T-cell (primary cell): ENCODE data around the gene TMED6. TPM values are rescaled to one million over a fixed set of nuclear protein-coding genes. Genes with fewer than 3 reads are reported as not detected.
A peak's percentile ranks its signal among the peaks of the same experiment; 100 is the strongest.

Experiments used
- ATAC-seq, 4 experiments: fragments of 200-7000 bp in 3 of 4; fragments of 150-1000 bp in 1 of 4; cut with Tn5 transposase; replicated peaks in 1 of 4; 1 replicate in 3 of 4; 2 replicates in 1 of 4; pipeline ENCODE4 v1.10.0; 2021; ENCODE audit warnings: moderate library complexity in 3 of 4, mild to moderate bottlenecking in 2 of 4, moderate number of reproducible peaks in 1 of 4
- CTCF ChIA-PET, 2 donors: fragments of 300-600 bp; sonication (Branson Sonifier 250); formaldehyde crosslinking; loops; one replicate each; lab custom pipeline; 2022; ENCODE audit warnings: antibody characterized with exemption in 2 of 2; lab: Charles Lee
- POLR2A ChIA-PET, 2 donors: fragments of 300-600 bp; sonication (Branson Sonifier 250); formaldehyde crosslinking; loops; one replicate each; lab custom pipeline; 2022; ENCODE audit warnings: antibody characterized with exemption in 2 of 2; lab: Charles Lee
- DNase-seq, 35 experiments: peaks; one replicate each; pipeline versions ENCODE4 v3.0.0 to v3.0.0-alpha.2; 2013 to 2023
- H3K27ac ChIP-seq: one replicate; pipeline ENCODE4 v1.5.1; 2013; ENCODE audit warnings: low read length
- H3K27me3 ChIP-seq, 2 experiments: replicated peaks in 1 of 2; 1 replicate in 1 of 2; 2 replicates in 1 of 2; pipeline versions ENCODE4 v1.6.1 to v1.7.0; 2013; ENCODE audit warnings: low read length in 1 of 2, mixed read lengths in 1 of 2; ENCODE audit not compliant: control insufficient read depth in 2 of 2, insufficient read depth in 2 of 2; ENCODE audit errors: extremely low read depth in 1 of 2
- H3K36me3 ChIP-seq, 2 donors: 1 replicate in 1 of 2; 2 replicates in 1 of 2; pipeline versions ENCODE4 v1.6.1 to v1.7.0; 2013; ENCODE audit warnings: low read length in 1 of 2; ENCODE audit not compliant: control insufficient read depth in 2 of 2, insufficient read depth in 1 of 2; ENCODE audit errors: extremely low read depth in 1 of 2
- H3K4me1 ChIP-seq, 2 experiments: 1 replicate in 1 of 2; 2 replicates in 1 of 2; pipeline versions ENCODE4 v1.6.1 to v1.7.0; 2013; ENCODE audit warnings: low read length in 2 of 2, mixed read lengths in 1 of 2; ENCODE audit not compliant: insufficient read depth in 2 of 2, control insufficient read depth in 1 of 2; ENCODE audit errors: extremely low read depth in 1 of 2
- H3K4me3 ChIP-seq, 2 donors: 1 replicate in 1 of 2; 2 replicates in 1 of 2; pipeline versions ENCODE4 v1.5.1 to v1.7.0; 2013; ENCODE audit warnings: mild to moderate bottlenecking in 2 of 2, low read length in 1 of 2, moderate library complexity in 1 of 2; ENCODE audit not compliant: control insufficient read depth in 1 of 2; ENCODE audit errors: extremely low read depth in 1 of 2
- H3K9me3 ChIP-seq: 2 replicates; pipeline ENCODE4 v1.7.0; 2013
- H3K27ac Mint-ChIP-seq, 2 donors: one replicate each; pipeline ENCODE4 v1.8.0; 2020 to 2021; ENCODE audit warnings: mild to moderate bottlenecking in 2 of 2, mixed read lengths in 2 of 2
- H3K27me3 Mint-ChIP-seq, 2 donors: one replicate each; pipeline ENCODE4 v1.8.0; 2021 to 2022; ENCODE audit warnings: mixed read lengths in 2 of 2
- H3K36me3 Mint-ChIP-seq: one replicate; pipeline ENCODE4 v1.8.0; 2021; ENCODE audit warnings: mixed read lengths
- H3K4me1 Mint-ChIP-seq, 3 donors: one replicate each; pipeline ENCODE4 v1.8.0; 2020 to 2022; ENCODE audit warnings: mixed read lengths in 3 of 3, mild to moderate bottlenecking in 1 of 3
- H3K4me3 Mint-ChIP-seq, 3 donors: one replicate each; pipeline ENCODE4 v1.8.0; 2020 to 2022; ENCODE audit warnings: mild to moderate bottlenecking in 3 of 3, mixed read lengths in 3 of 3, moderate library complexity in 3 of 3
- H3K9me3 Mint-ChIP-seq, 3 donors: one replicate each; pipeline ENCODE4 v1.8.0; 2020 to 2022; ENCODE audit warnings: mixed read lengths in 3 of 3
- WGBS: methylation state at CpG from one replicate; pipeline ENCODE4 v1.1.5; 2013; ENCODE audit warnings: missing lambda C conversion rate; ENCODE audit not compliant: insufficient coverage; 5-methylcytosine and 5-hydroxymethylcytosine counted together
- total RNA-seq, 35 experiments: library from RNA in 6 of 35; stranded (reverse) in 6 of 35; fragments of 120-200 nt in 1 of 35; gene quantifications; one replicate each; pipeline versions ENCODE4 v1.2.1 to v1.2.4 and lab custom pipeline; 2013 to 2026

The TMED6 gene
- total RNA-seq, 5 donors from 2014 or later (not counting 1 experiment from before 2014, with no cell fraction given) = 2.6 to 4.6 (median 3.0) TPM

DNA sequence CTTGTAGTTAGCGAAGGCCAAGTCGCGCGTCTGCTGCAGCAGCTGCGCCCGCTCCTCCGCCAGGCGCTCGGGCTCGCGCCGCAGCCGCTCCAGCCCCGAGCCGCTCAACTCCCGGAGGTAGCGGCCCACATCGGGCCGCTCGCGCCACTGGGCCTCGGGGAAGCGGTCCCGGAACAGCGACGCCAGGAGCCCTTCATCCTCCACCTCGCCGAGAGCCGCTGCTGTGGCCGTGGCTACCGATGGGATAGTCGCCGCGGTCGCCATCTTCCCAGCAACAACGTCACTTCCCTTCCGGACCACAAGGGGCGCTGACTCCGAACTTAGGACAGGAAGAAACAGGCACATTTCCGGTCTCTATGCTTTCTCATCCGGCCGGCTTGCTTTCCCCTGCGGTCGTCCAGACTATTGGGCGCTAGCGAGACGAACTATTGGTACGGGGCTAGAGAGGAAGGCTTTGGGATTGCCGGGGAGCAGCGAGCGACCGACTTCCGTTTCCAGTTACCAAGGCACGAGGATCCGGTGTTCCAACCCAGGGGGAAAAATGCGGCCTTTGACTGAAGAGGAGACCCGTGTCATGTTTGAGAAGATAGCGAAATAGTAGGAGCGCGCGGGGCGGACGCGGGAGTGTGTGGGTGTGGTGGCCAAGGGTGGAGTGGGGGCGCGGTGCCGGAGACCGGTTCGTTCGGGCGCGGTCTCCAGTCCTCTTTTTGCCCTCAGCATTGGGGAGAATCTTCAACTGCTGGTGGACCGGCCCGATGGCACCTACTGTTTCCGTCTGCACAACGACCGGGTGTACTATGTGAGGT, 12.1 kb downstream of the TMED6 start, which contains the start of the genes COG8 and NIP7:
COG8 (minus strand) TSS at position 276 of the 806 bp plus-strand sequence; CDS start at position 264, 12 bp downstream.
NIP7 (plus strand) TSS at position 484 of the 806 bp plus-strand sequence; CDS start at position 542, 58 bp downstream.
- Histone ChIP-seq H3K36me3 (peaks cover 7 to 45% of the 10 kb centered on the region in 2 donors), H3K9me3 (no peaks in the 10 kb centered on the region), H3K4me3 (peak within 1 kb of the TSS; percentile 87 to 88), H3K27me3 (no peaks in the 10 kb centered on the region), H3K4me1 (peaks cover 9 to 33% of the 10 kb centered on the region in 2 experiments), H3K27ac (peak within 1 kb of the TSS; percentile 74)
- WGBS = 0% methylated on average over 66 of the region's 77 CpGs
- peaks cover 37% of the 10 kb centered on the region for H3K36me3 Mint-ChIP-seq
- POLR2A ChIA-PET = interaction anchor here in 1 of 2 donors (0.5 kb wide), 1 partner anchor 1950 kb away, joined by 4 read pairs; the partner anchor contains the start of gene CMTR2
- ATAC-seq = peak; percentile 86 to 90 (median 89)
- no peaks in the 10 kb centered on the region for H3K9me3 Mint-ChIP-seq
- H3K4me3 Mint-ChIP-seq = peak within 1 kb of the TSS; percentile 98 to 100 (median 100)
- H3K4me1 Mint-ChIP-seq = peaks cover 48 to 57% (median 53%) of the 10 kb centered on the region in 3 donors
- CTCF ChIA-PET = interaction anchor here in 1 of 2 donors (0.7 to 0.8 kb wide), 2 partner anchors 10 to 85 kb away, joined by 3 read pairs; no protein-coding TSS in a partner anchor
- peak; percentile 79 to 96 (median 86) for DNase-seq
- peak within 1 kb of the TSS; percentile 97 to 100 for H3K27ac Mint-ChIP-seq
- H3K27me3 Mint-ChIP-seq = no peaks in the 10 kb centered on the region

DNA sequence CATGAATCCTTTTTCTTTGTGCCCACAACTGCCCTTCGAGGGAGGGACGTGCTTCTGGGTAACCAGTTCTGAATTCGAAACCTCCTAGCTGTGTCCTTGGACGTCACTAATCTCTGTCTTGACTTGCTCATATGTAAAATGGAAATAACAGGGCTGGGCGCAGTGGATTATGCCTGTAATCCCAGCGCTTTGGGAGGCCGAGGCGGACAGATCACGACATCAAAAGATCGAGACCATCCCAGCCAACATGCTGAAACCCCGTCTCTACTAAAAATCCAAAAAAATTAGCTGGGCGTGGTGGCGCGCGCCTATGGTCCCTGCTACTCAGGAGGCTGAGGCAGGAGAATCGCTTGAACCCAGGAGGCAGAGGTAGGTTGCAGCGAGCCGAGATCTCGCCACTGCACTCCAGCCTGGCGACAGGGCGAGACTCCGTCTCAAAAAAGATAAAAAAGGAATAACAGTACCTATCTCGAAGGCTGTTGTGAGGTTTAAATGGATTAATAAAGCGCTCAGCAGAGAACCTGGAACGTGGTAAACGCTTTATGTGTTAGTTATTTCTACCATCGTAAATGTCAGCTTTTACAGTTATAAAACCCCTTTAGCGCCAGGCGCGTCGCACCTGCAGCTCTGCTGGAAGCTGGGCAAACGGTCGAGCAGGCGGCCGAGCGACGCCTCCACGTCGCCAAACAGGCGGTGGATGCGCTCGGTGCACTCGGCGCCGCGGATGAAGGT, 12.9 kb downstream of the TMED6 start:
- H3K4me3 Mint-ChIP-seq = peak overlapping the region; percentile 98 to 100 (median 100)
- H3K4me1 ChIP-seq = peaks cover 9 to 39% of the 10 kb centered on the region in 2 experiments
- no peaks in the 10 kb centered on the region for H3K27me3 Mint-ChIP-seq
- H3K9me3 ChIP-seq = no peaks in the 10 kb centered on the region
- POLR2A ChIA-PET = no interaction called here
- CTCF ChIA-PET = interaction anchor here in 1 of 2 donors (0.6 kb wide), 1 partner anchor 1398 kb away, joined by 4 read pairs; no protein-coding TSS in a partner anchor
- H3K4me1 Mint-ChIP-seq = peaks cover 55 to 57% (median 57%) of the 10 kb centered on the region in 3 donors
- H3K27ac Mint-ChIP-seq = peak overlapping the region; percentile 92 to 97
- peaks cover 43% of the 10 kb centered on the region for H3K36me3 Mint-ChIP-seq
- H3K4me3 ChIP-seq = peak overlapping the region; percentile 87 to 88
- DNase-seq (peak in 2 of 35 experiments; percentile 43 to 60), ATAC-seq (peak in 1 of 4 experiments; percentile 5)
- peak overlapping the region; percentile 68 for H3K27ac ChIP-seq
- no peaks in the 10 kb centered on the region for H3K27me3 ChIP-seq
- peaks cover 7 to 48% of the 10 kb centered on the region in 2 donors for H3K36me3 ChIP-seq
- no peaks in the 10 kb centered on the region for H3K9me3 Mint-ChIP-seq
- 18% methylated on average over 35 of the region's 46 CpGs for WGBS

GRCh38 chr16:69334696-69335095, 16.9 kb downstream of the TMED6 start:
- ATAC-seq (no peak), DNase-seq (no peak)
- H3K27me3 ChIP-seq = no peaks in the 10 kb centered on the region
- Mint-ChIP-seq H3K27ac (no peak overlapping the region), H3K4me1 (peaks cover 48 to 50% (median 49%) of the 10 kb centered on the region in 3 donors), H3K4me3 (no peak overlapping the region), H3K9me3 (no peaks in the 10 kb centered on the region), H3K36me3 (peaks cover 34% of the 10 kb centered on the region), H3K27me3 (no peaks in the 10 kb centered on the region)
- H3K4me1 ChIP-seq = peaks cover 4 to 43% of the 10 kb centered on the region in 2 experiments
- POLR2A ChIA-PET = no interaction called here
- WGBS = 100% methylated on average over 7 of the region's 9 CpGs
- CTCF ChIA-PET = no interaction called here
- H3K36me3 ChIP-seq = peaks cover 4 to 44% of the 10 kb centered on the region in 2 donors
- no peaks in the 10 kb centered on the region for H3K9me3 ChIP-seq
- no peak overlapping the region for H3K4me3 ChIP-seq
- no peak overlapping the region for H3K27ac ChIP-seq

DNA sequence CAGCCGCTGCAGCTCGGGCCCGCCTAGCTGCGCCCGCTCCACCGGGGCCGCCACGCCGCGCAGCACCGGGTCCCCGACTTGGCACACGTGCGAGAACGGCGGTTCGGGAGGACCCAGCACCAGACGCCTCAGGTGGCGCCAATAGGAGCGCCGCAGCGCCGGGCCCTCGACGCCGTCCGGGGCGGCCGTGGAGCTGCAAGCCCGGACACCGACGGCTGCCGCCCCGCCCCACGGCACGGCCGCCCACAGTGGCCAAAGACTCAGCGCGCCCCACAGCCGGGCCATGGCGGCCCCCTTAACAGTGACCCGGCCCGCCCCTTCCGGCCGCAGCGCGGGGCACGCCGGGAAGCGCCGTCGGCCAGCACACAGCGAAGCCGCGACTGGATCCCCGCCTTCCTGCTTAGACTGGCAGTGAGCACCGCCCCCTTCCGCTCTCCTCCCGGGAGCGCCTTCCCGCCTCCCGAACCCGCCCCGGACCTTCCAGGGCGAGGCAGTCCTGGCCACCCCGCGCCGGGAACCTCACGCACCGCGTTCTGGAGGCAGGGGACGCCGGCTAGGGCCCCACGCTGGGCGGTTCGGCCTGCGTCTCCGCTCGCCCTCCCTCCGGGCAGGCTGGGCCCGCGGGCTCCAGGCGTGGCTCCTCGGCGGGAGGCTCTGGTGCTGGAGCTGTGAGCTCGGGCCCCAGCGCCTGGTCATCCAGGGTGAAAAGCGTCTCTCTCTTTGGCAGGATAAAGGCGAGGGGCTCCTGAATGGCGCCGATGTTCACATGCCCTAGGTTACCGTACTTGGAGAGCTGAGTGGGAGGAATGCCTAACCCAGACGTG, 21.1 kb downstream of the TMED6 start, which contains the start of gene PDF:
PDF (minus strand) TSS at position 303 of the 824 bp plus-strand sequence; CDS start at position 285, 18 bp downstream.
- H3K27ac Mint-ChIP-seq = peak within 1 kb of the TSS; percentile 66 to 74
- Histone ChIP-seq H3K4me3 (peak within 1 kb of the TSS; percentile 50 to 78), H3K27me3 (no peaks in the 10 kb centered on the region), H3K27ac (peak within 1 kb of the TSS; percentile 8), H3K9me3 (no peaks in the 10 kb centered on the region), H3K36me3 (peaks cover 7 to 47% of the 10 kb centered on the region in 2 donors), H3K4me1 (peaks cover 18 to 53% of the 10 kb centered on the region in 2 experiments)
- ChIA-PET CTCF (interaction anchor here in 1 of 2 donors (0.7 kb wide), 1 partner anchor 11 kb away, joined by 4 read pairs; no protein-coding TSS in a partner anchor), POLR2A (no interaction called here)
- H3K4me1 Mint-ChIP-seq = peaks cover 38 to 58% (median 54%) of the 10 kb centered on the region in 3 donors
- ATAC-seq = peak; percentile 93 to 95 (median 95)
- WGBS = under 1% methylated on average over 88 of the region's 93 CpGs
- peaks cover 20% of the 10 kb centered on the region for H3K36me3 Mint-ChIP-seq
- peak within 1 kb of the TSS; percentile 72 to 80 (median 76) for H3K4me3 Mint-ChIP-seq
- no peaks in the 10 kb centered on the region for H3K9me3 Mint-ChIP-seq
- no peaks in the 10 kb centered on the region for H3K27me3 Mint-ChIP-seq
- peak; percentile 44 to 88 (median 66) for DNase-seq

DNA sequence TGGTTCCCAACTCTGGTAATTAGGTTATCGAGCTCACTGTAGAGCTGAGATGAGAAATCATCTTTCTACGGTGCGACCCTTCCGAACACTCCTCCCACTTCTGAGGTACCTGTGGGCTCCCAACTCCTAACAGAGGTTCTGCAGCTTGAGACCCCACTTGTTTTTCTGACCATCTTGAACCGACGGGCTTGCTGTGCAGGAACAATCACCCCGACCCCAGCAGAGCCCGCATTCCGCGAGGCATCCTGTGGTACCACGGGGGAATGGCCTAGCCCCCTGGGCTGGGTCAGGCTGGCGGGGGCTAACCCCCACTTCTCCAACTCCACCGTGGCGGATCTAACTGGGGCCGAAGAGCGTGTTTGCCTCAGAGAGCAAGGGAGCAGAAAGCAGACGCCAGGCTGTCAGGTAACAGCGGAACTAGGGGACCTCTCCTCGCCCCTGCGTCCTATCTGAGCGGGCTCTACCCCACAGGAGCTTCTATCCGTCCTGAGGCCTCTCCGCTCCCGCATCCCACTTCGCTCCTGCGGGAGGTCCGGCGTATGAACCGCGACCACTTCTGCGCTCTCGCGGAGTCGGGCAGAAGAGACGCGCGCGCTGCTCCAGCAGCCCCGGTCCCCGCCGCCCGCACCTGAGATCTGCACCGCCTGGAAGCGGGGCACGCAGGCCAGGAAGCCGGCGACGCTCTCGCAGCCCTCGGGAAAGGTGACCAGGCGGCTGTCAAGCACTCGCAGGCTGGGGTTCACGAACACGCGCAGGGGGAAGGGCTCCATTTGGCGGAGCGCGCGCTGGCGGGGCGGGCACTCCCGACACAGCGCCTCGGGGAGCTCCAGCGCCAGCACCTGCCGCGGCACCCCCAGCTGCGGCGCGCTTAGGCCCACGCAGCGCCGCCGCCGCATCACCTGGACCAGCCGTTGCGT, 22.0 kb downstream of the TMED6 start:
- H3K36me3 ChIP-seq = peaks cover 3 to 43% of the 10 kb centered on the region in 2 donors
- H3K36me3 Mint-ChIP-seq = peaks cover 20% of the 10 kb centered on the region

More for the DNA sequence above, 22.0 kb downstream of the TMED6 start:
- H3K27ac ChIP-seq = no peak overlapping the region
- peak overlapping the region; percentile 50 to 78 for H3K4me3 ChIP-seq
- Mint-ChIP-seq H3K9me3 (no peaks in the 10 kb centered on the region), H3K4me3 (peak overlapping the region; percentile 72 to 78 (median 76)), H3K4me1 (peaks cover 44 to 61% (median 57%) of the 10 kb centered on the region in 3 donors), H3K27me3 (no peaks in the 10 kb centered on the region), H3K27ac (peak overlapping the region in 1 of 2 donors; percentile 39)
- H3K27me3 ChIP-seq = no peaks in the 10 kb centered on the region
- DNase-seq = peak in 25 of 35 experiments; percentile 17 to 65 (median 32)
- ATAC-seq = peak; percentile 59 to 64 (median 62)
- no peaks in the 10 kb centered on the region for H3K9me3 ChIP-seq
- POLR2A ChIA-PET = no interaction called here
- CTCF ChIA-PET = interaction anchor here in 1 of 2 donors (1.3 kb wide), 1 partner anchor 10 kb away, joined by 3 read pairs; no protein-coding TSS in a partner anchor
- H3K4me1 ChIP-seq = peaks cover 18 to 55% of the 10 kb centered on the region in 2 experiments
- WGBS = 10% methylated on average over 74 of the region's 77 CpGs
